ENCODE measurements around the gene TSNAX.

Gene TSNAX

DNA sequence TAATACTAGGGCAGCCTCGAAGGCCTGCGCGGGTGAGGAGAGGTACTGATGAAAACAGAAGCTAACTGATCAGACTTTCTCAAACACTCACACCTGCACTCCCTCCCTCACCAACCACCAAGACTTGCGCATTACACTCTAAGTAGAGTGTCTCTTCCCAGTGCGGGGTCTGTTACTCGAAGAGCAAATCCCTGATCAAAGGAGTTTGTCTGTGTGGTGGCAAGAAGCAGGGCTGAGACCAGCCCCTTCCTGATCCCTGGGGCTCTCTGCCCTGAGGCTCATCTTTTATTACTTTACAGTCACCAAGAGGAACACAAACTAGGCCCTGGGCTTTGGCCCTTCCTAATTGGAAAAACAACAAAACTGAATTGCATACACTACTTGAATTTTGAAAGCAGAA lies 19.5 kb upstream of the TSNAX start:
- H3K36me3 ChIP-seq (ENCODE audit: control insufficient read depth, insufficient read depth, low read length) = no peaks in the 10 kb centered on the region
- H2BK15ac ChIP-seq (replicated peaks; ENCODE audit: low read depth) = no peak overlapping the region
- H2BK120ac ChIP-seq (ENCODE audit: low read depth, low read length) = no peak overlapping the region
- no peak overlapping the region for H3K18ac ChIP-seq (ENCODE audit: low read length)
- H4K5ac ChIP-seq (ENCODE audit: low read length) = no peak overlapping the region
- H3K23ac ChIP-seq (ENCODE audit: low read length) = no peak overlapping the region
- H3K79me2 ChIP-seq (ENCODE audit: control insufficient read depth, insufficient read depth, low read length) = no peaks in the 10 kb centered on the region
- no peak overlapping the region for H3K4me3 ChIP-seq (ENCODE audit: low read length)
- H2BK5ac ChIP-seq (ENCODE audit: low read length) = no peak overlapping the region
- DNase-seq = no peak
- H3K4me1 ChIP-seq (ENCODE audit: control insufficient read depth, low read depth, low read length) = no peaks in the 10 kb centered on the region
- WGBS (ENCODE audit: extremely low coverage, insufficient coverage, low lambda C conversion rate) = no CpG with 5 or more reads among the region's 6 CpGs
- no peak overlapping the region for H3K4ac ChIP-seq (ENCODE audit: low read depth, low read length)
- no peak overlapping the region for H4K8ac ChIP-seq (ENCODE audit: low read depth, low read length)
- H3K27me3 ChIP-seq (ENCODE audit: insufficient read depth, low read length, poor library complexity) = no peaks in the 10 kb centered on the region
- no peak overlapping the region for H2AK5ac ChIP-seq (ENCODE audit: low read length)
- H3K9ac ChIP-seq (ENCODE audit: low read length) = no peak overlapping the region
- no peak overlapping the region for H3K4me2 ChIP-seq (ENCODE audit: low read length)
- no peak overlapping the region for H3K27ac ChIP-seq (ENCODE audit: low read depth, low read length)
- no peak overlapping the region for H3K56ac ChIP-seq (ENCODE audit: low read length)
- no peaks in the 10 kb centered on the region for H3K79me1 ChIP-seq (ENCODE audit: low read length)

DNA sequence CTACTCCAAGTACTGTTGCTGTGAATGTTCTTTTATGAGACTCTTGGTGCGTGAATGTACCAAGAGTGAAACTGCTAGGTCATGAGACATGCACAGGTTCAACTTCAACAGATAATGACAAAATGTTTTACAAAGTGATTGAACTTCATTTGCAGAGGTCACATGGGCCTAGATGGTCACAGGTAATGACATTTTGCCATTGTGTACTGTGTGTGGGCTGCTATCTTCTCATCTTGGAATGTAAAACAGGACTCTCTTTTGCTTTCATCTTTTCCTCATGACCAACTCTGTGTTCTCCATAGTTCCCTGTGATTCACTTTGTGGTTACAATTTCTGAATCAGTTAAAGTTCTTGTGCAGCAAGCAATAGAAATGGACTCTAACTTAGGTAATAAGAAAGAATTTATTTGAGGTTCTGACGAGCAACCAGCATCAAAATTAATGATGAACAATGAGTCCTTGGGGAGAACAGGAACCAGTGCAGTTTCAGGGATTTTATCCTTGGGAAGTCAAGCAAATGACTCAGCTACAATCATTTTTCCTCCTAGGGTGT lies 16.2 kb upstream of the TSNAX start:
- no peak overlapping the region for H2BK15ac ChIP-seq (replicated peaks; ENCODE audit: low read depth)
- H3K4me2 ChIP-seq (ENCODE audit: low read length) = no peak overlapping the region
- H3K18ac ChIP-seq (ENCODE audit: low read length) = no peak overlapping the region
- H4K5ac ChIP-seq (ENCODE audit: low read length) = no peak overlapping the region
- no peak overlapping the region for H3K4ac ChIP-seq (ENCODE audit: low read depth, low read length)
- H3K27me3 ChIP-seq (ENCODE audit: insufficient read depth, low read length, poor library complexity) = no peaks in the 10 kb centered on the region
- H3K27ac ChIP-seq (ENCODE audit: low read depth, low read length) = no peak overlapping the region
- H2BK120ac ChIP-seq (ENCODE audit: low read depth, low read length) = no peak overlapping the region
- no peaks in the 10 kb centered on the region for H3K36me3 ChIP-seq (ENCODE audit: control insufficient read depth, insufficient read depth, low read length)
- no peaks in the 10 kb centered on the region for H3K79me1 ChIP-seq (ENCODE audit: low read length)
- no peak overlapping the region for H4K8ac ChIP-seq (ENCODE audit: low read depth, low read length)
- H3K4me1 ChIP-seq (ENCODE audit: control insufficient read depth, low read depth, low read length) = no peaks in the 10 kb centered on the region
- no peak overlapping the region for H3K9ac ChIP-seq (ENCODE audit: low read length)
- WGBS (ENCODE audit: extremely low coverage, insufficient coverage, low lambda C conversion rate) = no CpG with 5 or more reads among the region's 2 CpGs
- no peak overlapping the region for H2BK5ac ChIP-seq (ENCODE audit: low read length)
- H3K56ac ChIP-seq (ENCODE audit: low read length) = no peak overlapping the region
- no peak overlapping the region for H3K4me3 ChIP-seq (ENCODE audit: low read length)
- H2AK5ac ChIP-seq (ENCODE audit: low read length) = no peak overlapping the region
- no peak overlapping the region for H3K23ac ChIP-seq (ENCODE audit: low read length)
- H3K79me2 ChIP-seq (ENCODE audit: control insufficient read depth, insufficient read depth, low read length) = no peaks in the 10 kb centered on the region
- no peak for DNase-seq

DNA sequence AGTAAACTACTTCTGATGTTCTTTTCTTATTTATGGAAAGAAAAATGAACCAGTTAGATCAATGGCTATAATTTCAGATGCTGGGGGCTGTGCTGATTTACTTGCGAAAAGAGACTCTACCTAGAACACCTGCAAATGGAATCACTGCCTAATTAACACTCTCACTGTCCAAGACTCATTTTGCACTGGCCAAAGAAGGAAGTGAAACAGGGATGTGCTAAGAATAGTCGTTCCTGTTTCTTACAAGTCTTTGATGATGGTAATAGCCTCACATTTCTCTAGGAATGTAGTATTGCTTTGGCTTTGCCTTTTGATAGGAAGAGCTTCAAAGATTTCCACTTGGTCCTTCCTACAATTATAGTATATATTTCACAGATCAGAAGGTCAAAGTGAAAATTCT lies 12.7 kb upstream of the TSNAX start:
- Histone ChIP-seq H3K56ac (ENCODE audit: low read length) (no peak overlapping the region), H3K27ac (ENCODE audit: low read depth, low read length) (no peak overlapping the region), H3K4me1 (ENCODE audit: control insufficient read depth, low read depth, low read length) (no peaks in the 10 kb centered on the region), H2BK15ac (replicated peaks; ENCODE audit: low read depth) (no peak overlapping the region), H3K36me3 (ENCODE audit: control insufficient read depth, insufficient read depth, low read length) (no peaks in the 10 kb centered on the region), H3K23ac (ENCODE audit: low read length) (no peak overlapping the region), H3K9ac (ENCODE audit: low read length) (no peak overlapping the region), H2BK120ac (ENCODE audit: low read depth, low read length) (no peak overlapping the region), H3K4me3 (ENCODE audit: low read length) (no peak overlapping the region), H3K27me3 (ENCODE audit: insufficient read depth, low read length, poor library complexity) (no peaks in the 10 kb centered on the region), H3K18ac (ENCODE audit: low read length) (no peak overlapping the region), H3K4me2 (ENCODE audit: low read length) (no peak overlapping the region), H2AK5ac (ENCODE audit: low read length) (no peak overlapping the region), H3K79me2 (ENCODE audit: control insufficient read depth, insufficient read depth, low read length) (no peaks in the 10 kb centered on the region), H2BK5ac (ENCODE audit: low read length) (no peak overlapping the region), H4K5ac (ENCODE audit: low read length) (no peak overlapping the region), H3K4ac (ENCODE audit: low read depth, low read length) (no peak overlapping the region), H3K79me1 (ENCODE audit: low read length) (no peaks in the 10 kb centered on the region), H4K8ac (ENCODE audit: low read depth, low read length) (no peak overlapping the region)
- no peak for DNase-seq
- WGBS (ENCODE audit: extremely low coverage, insufficient coverage, low lambda C conversion rate) = no CpG with 5 or more reads among the region's 2 CpGs

DNA sequence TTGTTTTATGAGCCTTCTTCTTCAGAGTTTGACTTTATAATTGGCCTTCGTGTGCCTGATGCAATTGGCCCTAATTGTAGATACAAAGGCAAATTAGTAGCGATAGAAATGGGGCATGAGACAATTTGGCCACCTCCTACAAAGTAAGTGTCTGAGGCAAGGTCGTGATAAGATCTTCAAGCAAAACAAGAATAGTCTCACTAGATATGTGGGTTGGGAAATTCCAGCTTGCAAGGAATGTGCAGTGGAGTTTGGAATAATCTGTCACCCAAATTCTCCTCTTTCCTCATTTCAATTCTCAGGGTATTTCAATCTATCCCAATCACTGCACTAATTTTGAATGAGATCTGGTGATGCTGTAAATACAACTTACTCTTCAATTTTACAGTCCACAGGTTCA lies 11.4 kb upstream of the TSNAX start:
- no peak overlapping the region for H3K9ac ChIP-seq (ENCODE audit: low read length)
- H3K79me1 ChIP-seq (ENCODE audit: low read length) = no peaks in the 10 kb centered on the region
- H3K23ac ChIP-seq (ENCODE audit: low read length) = no peak overlapping the region
- H2BK15ac ChIP-seq (replicated peaks; ENCODE audit: low read depth) = no peak overlapping the region
- H3K18ac ChIP-seq (ENCODE audit: low read length) = no peak overlapping the region
- H3K4me2 ChIP-seq (ENCODE audit: low read length) = no peak overlapping the region
- no peak overlapping the region for H3K56ac ChIP-seq (ENCODE audit: low read length)
- no peak overlapping the region for H2AK5ac ChIP-seq (ENCODE audit: low read length)
- no peaks in the 10 kb centered on the region for H3K79me2 ChIP-seq (ENCODE audit: control insufficient read depth, insufficient read depth, low read length)
- no peaks in the 10 kb centered on the region for H3K27me3 ChIP-seq (ENCODE audit: insufficient read depth, low read length, poor library complexity)
- no peak overlapping the region for H3K4me3 ChIP-seq (ENCODE audit: low read length)
- no peak overlapping the region for H3K27ac ChIP-seq (ENCODE audit: low read depth, low read length)
- H4K8ac ChIP-seq (ENCODE audit: low read depth, low read length) = no peak overlapping the region
- no CpG with 5 or more reads among the region's 3 CpGs for WGBS (ENCODE audit: extremely low coverage, insufficient coverage, low lambda C conversion rate)
- DNase-seq = no peak
- H3K4ac ChIP-seq (ENCODE audit: low read depth, low read length) = no peak overlapping the region
- no peak overlapping the region for H2BK5ac ChIP-seq (ENCODE audit: low read length)
- no peak overlapping the region for H2BK120ac ChIP-seq (ENCODE audit: low read depth, low read length)
- no peak overlapping the region for H4K5ac ChIP-seq (ENCODE audit: low read length)
- H3K4me1 ChIP-seq (ENCODE audit: control insufficient read depth, low read depth, low read length) = no peaks in the 10 kb centered on the region
- no peaks in the 10 kb centered on the region for H3K36me3 ChIP-seq (ENCODE audit: control insufficient read depth, insufficient read depth, low read length)

DNA sequence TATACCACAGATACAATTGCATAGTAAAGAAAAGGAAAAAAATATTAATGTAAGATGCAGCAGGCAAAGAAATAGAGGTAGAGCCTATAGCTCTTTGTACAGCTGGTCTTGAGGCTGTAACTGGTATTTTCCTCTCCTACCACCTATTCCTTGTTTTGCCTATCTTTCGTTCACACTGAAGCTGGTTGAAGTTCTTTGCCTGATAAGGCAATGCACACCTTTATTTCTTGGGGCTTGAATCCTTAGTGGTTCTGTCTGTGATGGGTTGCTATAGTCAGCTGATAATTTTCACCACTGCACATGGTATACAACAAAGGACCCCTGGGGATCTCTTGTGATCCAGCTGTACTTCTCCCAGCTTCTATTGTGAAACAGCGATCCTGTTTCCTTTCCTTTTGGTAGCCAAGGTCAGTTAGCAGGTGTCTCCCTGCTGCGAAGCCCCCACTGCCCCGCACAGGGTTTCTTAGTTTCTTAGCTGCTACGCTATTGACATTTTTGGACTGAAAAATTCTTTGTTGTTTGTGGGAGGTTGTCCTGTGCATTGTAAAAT lies 9.9 kb upstream of the TSNAX start:
- H3K18ac ChIP-seq (ENCODE audit: low read length) = no peak overlapping the region
- no peak for DNase-seq
- H2AK5ac ChIP-seq (ENCODE audit: low read length) = no peak overlapping the region
- H3K27me3 ChIP-seq (ENCODE audit: insufficient read depth, low read length, poor library complexity) = no peaks in the 10 kb centered on the region
- no peak overlapping the region for H3K27ac ChIP-seq (ENCODE audit: low read depth, low read length)
- no peak overlapping the region for H2BK120ac ChIP-seq (ENCODE audit: low read depth, low read length)
- H2BK15ac ChIP-seq (replicated peaks; ENCODE audit: low read depth) = no peak overlapping the region
- no peak overlapping the region for H3K23ac ChIP-seq (ENCODE audit: low read length)
- H3K79me1 ChIP-seq (ENCODE audit: low read length) = no peaks in the 10 kb centered on the region
- H4K8ac ChIP-seq (ENCODE audit: low read depth, low read length) = no peak overlapping the region
- no CpG with 5 or more reads among the region's 5 CpGs for WGBS (ENCODE audit: extremely low coverage, insufficient coverage, low lambda C conversion rate)
- H3K4me2 ChIP-seq (ENCODE audit: low read length) = no peak overlapping the region
- no peak overlapping the region for H3K4me3 ChIP-seq (ENCODE audit: low read length)
- H2BK5ac ChIP-seq (ENCODE audit: low read length) = no peak overlapping the region
- H3K9ac ChIP-seq (ENCODE audit: low read length) = no peak overlapping the region
- no peaks in the 10 kb centered on the region for H3K79me2 ChIP-seq (ENCODE audit: control insufficient read depth, insufficient read depth, low read length)
- no peak overlapping the region for H4K5ac ChIP-seq (ENCODE audit: low read length)
- no peak overlapping the region for H3K56ac ChIP-seq (ENCODE audit: low read length)
- no peaks in the 10 kb centered on the region for H3K36me3 ChIP-seq (ENCODE audit: control insufficient read depth, insufficient read depth, low read length)
- H3K4ac ChIP-seq (ENCODE audit: low read depth, low read length) = no peak overlapping the region
- H3K4me1 ChIP-seq (ENCODE audit: control insufficient read depth, low read depth, low read length) = no peaks in the 10 kb centered on the region

DNA sequence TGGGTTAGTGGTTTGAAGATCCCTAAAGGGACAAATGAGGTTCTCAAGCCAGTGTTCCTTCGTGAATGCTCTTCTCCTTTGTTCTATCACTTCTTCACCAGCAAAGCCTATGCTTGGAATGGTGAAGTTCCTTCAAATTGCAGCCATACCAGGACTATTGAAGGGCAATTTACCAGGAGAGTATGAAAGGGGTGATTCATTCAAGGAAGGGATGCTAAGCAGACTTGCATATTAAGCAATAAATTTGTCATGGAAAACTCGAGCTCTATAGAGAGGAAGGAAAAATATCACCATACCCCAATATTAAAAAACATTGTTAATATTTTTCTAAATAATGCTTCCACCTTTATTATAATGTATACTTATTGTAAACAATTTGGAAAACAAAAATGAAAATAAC lies 9.3 kb upstream of the TSNAX start:
- H3K4ac ChIP-seq (ENCODE audit: low read depth, low read length) = no peak overlapping the region
- no peak overlapping the region for H2BK15ac ChIP-seq (replicated peaks; ENCODE audit: low read depth)
- no peaks in the 10 kb centered on the region for H3K79me1 ChIP-seq (ENCODE audit: low read length)
- no peak overlapping the region for H4K5ac ChIP-seq (ENCODE audit: low read length)
- no peak for DNase-seq
- H2BK120ac ChIP-seq (ENCODE audit: low read depth, low read length) = no peak overlapping the region
- H3K56ac ChIP-seq (ENCODE audit: low read length) = no peak overlapping the region
- H3K18ac ChIP-seq (ENCODE audit: low read length) = no peak overlapping the region
- H4K8ac ChIP-seq (ENCODE audit: low read depth, low read length) = no peak overlapping the region
- no peak overlapping the region for H3K23ac ChIP-seq (ENCODE audit: low read length)
- H3K4me2 ChIP-seq (ENCODE audit: low read length) = no peak overlapping the region
- H3K27me3 ChIP-seq (ENCODE audit: insufficient read depth, low read length, poor library complexity) = no peaks in the 10 kb centered on the region
- H3K79me2 ChIP-seq (ENCODE audit: control insufficient read depth, insufficient read depth, low read length) = no peaks in the 10 kb centered on the region
- no peak overlapping the region for H3K4me3 ChIP-seq (ENCODE audit: low read length)
- WGBS (ENCODE audit: extremely low coverage, insufficient coverage, low lambda C conversion rate) = no CpG with 5 or more reads among the region's 2 CpGs
- no peaks in the 10 kb centered on the region for H3K36me3 ChIP-seq (ENCODE audit: control insufficient read depth, insufficient read depth, low read length)
- H3K27ac ChIP-seq (ENCODE audit: low read depth, low read length) = no peak overlapping the region
- no peaks in the 10 kb centered on the region for H3K4me1 ChIP-seq (ENCODE audit: control insufficient read depth, low read depth, low read length)
- no peak overlapping the region for H2BK5ac ChIP-seq (ENCODE audit: low read length)
- no peak overlapping the region for H3K9ac ChIP-seq (ENCODE audit: low read length)
- no peak overlapping the region for H2AK5ac ChIP-seq (ENCODE audit: low read length)
